Gastrocnemius medialis (tissue), 4 donors: ENCODE results near the gene LHCGR.

Experiments used
- POLR2A ChIP-seq, 2 donors: fragments of 450-650 bp; IDR thresholded peaks; one replicate each; pipeline ENCODE4 v1.6.1; 2017; ENCODE audit warnings: antibody characterized with exemption in 2 of 2, mild to moderate bottlenecking in 2 of 2, moderate library complexity in 2 of 2
- TF ChIP-seq, protein P1 (sequence below), 5 experiments: fragments of 450-650 bp in 3 of 5; fragments of 200-600 bp in 2 of 5; sonication (generic) in 2 of 5; IDR thresholded peaks in 4 of 5; conservative IDR thresholded peaks in 1 of 5; 1 replicate in 4 of 5; 2 replicates in 1 of 5; pipeline ENCODE4 v1.5.1; 2016 to 2019; ENCODE audit warnings: antibody characterized with exemption in 5 of 5, mild to moderate bottlenecking in 3 of 5, moderate library complexity in 3 of 5

DNA sequence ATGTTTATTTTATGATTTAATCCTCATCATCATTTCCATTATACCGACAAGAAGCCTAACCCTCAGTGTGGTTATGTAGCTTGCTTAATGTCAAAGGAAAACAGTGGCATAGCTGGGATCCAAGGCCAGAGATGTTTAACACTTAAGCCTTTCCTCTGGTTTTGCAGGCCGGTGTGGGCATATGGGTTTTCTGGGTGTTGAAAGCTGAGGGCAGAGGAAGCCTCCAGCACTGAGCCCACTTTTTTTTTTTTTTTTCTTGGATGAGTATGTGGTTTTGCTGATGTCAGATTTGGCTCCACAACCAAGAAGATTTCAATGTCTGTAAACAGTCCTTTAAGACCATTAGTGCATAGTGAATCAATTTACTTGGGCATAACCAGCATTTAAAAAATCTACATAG, 41.3 kb downstream of the LHCGR start:
- TF ChIP-seq POLR2A (IDR thresholded peaks at IDR 0.05) = no peak
- TF ChIP-seq, protein P1, sequence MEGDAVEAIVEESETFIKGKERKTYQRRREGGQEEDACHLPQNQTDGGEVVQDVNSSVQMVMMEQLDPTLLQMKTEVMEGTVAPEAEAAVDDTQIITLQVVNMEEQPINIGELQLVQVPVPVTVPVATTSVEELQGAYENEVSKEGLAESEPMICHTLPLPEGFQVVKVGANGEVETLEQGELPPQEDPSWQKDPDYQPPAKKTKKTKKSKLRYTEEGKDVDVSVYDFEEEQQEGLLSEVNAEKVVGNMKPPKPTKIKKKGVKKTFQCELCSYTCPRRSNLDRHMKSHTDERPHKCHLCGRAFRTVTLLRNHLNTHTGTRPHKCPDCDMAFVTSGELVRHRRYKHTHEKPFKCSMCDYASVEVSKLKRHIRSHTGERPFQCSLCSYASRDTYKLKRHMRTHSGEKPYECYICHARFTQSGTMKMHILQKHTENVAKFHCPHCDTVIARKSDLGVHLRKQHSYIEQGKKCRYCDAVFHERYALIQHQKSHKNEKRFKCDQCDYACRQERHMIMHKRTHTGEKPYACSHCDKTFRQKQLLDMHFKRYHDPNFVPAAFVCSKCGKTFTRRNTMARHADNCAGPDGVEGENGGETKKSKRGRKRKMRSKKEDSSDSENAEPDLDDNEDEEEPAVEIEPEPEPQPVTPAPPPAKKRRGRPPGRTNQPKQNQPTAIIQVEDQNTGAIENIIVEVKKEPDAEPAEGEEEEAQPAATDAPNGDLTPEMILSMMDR (IDR thresholded peaks at IDR 0.05 in 4 of 5, conservative IDR thresholded peaks at IDR 0.05 in 1 of 5) = no peak
